Astrocyte (in vitro differentiated cells and primary cell): ENCODE data around the gene PKP3. TPM values are rescaled to one million over a fixed set of nuclear protein-coding genes. Genes with fewer than 3 reads are reported as not detected.

Experiments
- DNase-seq: peaks from one replicate; pipeline ENCODE4 v3.0.0-alpha.2; 2010; ENCODE audit warnings: low read depth
- FAIRE-seq: peaks from 2 replicates; lab custom pipeline; 2011; peaks lifted over from hg19 to GRCh38; lab: Jason Lieb, UNC
- H2AFZ ChIP-seq: 2 replicates; pipeline ENCODE4 v1.6.0; 2012; ENCODE audit warnings: low read depth, low read length, inconsistent platforms
- H3K27ac ChIP-seq: 2 replicates; pipeline ENCODE4 v1.5.1; 2011; ENCODE audit warnings: low read depth, low read length, inconsistent platforms
- H3K27me3 ChIP-seq: 2 replicates; pipeline ENCODE4 v1.6.0; 2011; ENCODE audit warnings: low read length, inconsistent platforms; ENCODE audit not compliant: insufficient read depth
- H3K36me3 ChIP-seq: 2 replicates; pipeline ENCODE4 v1.5.1; 2011; ENCODE audit warnings: low read length, inconsistent platforms; ENCODE audit not compliant: insufficient read depth
- H3K4me1 ChIP-seq: 2 replicates; pipeline ENCODE4 v1.5.1; 2011; ENCODE audit warnings: low read length, inconsistent platforms; ENCODE audit not compliant: insufficient read depth
- H3K4me2 ChIP-seq: 2 replicates; pipeline ENCODE4 v1.6.0; 2012; ENCODE audit warnings: low read length, inconsistent platforms
- H3K4me3 ChIP-seq: 2 replicates; pipeline ENCODE4 v1.5.1; 2011; ENCODE audit warnings: low read depth, mild to moderate bottlenecking, low read length, inconsistent platforms; ENCODE audit not compliant: insufficient read depth
- H3K79me2 ChIP-seq: 2 replicates; pipeline ENCODE4 v1.6.0; 2012; ENCODE audit warnings: mild to moderate bottlenecking, low read length, inconsistent platforms; ENCODE audit not compliant: insufficient read depth
- H3K9ac ChIP-seq: 2 replicates; pipeline ENCODE4 v1.6.0; 2012; ENCODE audit warnings: mild to moderate bottlenecking, low read length, inconsistent platforms
- H3K9me3 ChIP-seq: 2 replicates; pipeline ENCODE4 v1.5.1; 2012; ENCODE audit warnings: low read depth, mild to moderate bottlenecking, low read length, inconsistent platforms; ENCODE audit not compliant: insufficient read depth
- H4K20me1 ChIP-seq: 2 replicates; pipeline ENCODE4 v1.6.0; 2012; ENCODE audit warnings: low read length, inconsistent platforms; ENCODE audit not compliant: insufficient read depth
- H3K27ac Mint-ChIP-seq: one replicate; pipeline ENCODE4 v1.8.0; 2021; ENCODE audit warnings: mild to moderate bottlenecking, mixed read lengths; ENCODE audit not compliant: unreplicated experiment
- H3K27me3 Mint-ChIP-seq: one replicate; pipeline ENCODE4 v1.8.0; 2021; ENCODE audit warnings: low read depth, mixed read lengths; ENCODE audit not compliant: unreplicated experiment
- H3K36me3 Mint-ChIP-seq: one replicate; pipeline ENCODE4 v1.8.0; 2021; ENCODE audit warnings: low read depth, mixed read lengths; ENCODE audit not compliant: unreplicated experiment
- H3K4me1 Mint-ChIP-seq: one replicate; pipeline ENCODE4 v1.8.0; 2021; ENCODE audit warnings: low read depth, mixed read lengths; ENCODE audit not compliant: unreplicated experiment
- H3K4me3 Mint-ChIP-seq: one replicate; pipeline ENCODE4 v1.8.0; 2021; ENCODE audit warnings: mild to moderate bottlenecking, moderate library complexity, mixed read lengths; ENCODE audit not compliant: unreplicated experiment
- H3K9me3 Mint-ChIP-seq: one replicate; pipeline ENCODE4 v1.8.0; 2021; ENCODE audit warnings: mild to moderate bottlenecking, mixed read lengths; ENCODE audit not compliant: unreplicated experiment
- EZH2 ChIP-seq: IDR thresholded peaks from 2 replicates; pipeline ENCODE4 v1.6.1; 2012; ENCODE audit warnings: mild to moderate bottlenecking, low read length, inconsistent platforms; ENCODE audit not compliant: insufficient read depth
- total RNA-seq: library from RNA; stranded (reverse); gene quantifications from 2 replicates; pipeline ENCODE4 v1.2.1, GENCODE V29; 2021
- TF ChIP-seq, protein P1 (sequence below): IDR thresholded peaks from 2 replicates; pipeline ENCODE4 v1.5.1; 2011; ENCODE audit warnings: low read depth, mild to moderate bottlenecking, inconsistent platforms, low read length, moderate library complexity; ENCODE audit not compliant: insufficient read depth

The PKP3 gene
- total RNA-seq, 1 donor from 2014 or later, result 2.1 TPM

DNA sequence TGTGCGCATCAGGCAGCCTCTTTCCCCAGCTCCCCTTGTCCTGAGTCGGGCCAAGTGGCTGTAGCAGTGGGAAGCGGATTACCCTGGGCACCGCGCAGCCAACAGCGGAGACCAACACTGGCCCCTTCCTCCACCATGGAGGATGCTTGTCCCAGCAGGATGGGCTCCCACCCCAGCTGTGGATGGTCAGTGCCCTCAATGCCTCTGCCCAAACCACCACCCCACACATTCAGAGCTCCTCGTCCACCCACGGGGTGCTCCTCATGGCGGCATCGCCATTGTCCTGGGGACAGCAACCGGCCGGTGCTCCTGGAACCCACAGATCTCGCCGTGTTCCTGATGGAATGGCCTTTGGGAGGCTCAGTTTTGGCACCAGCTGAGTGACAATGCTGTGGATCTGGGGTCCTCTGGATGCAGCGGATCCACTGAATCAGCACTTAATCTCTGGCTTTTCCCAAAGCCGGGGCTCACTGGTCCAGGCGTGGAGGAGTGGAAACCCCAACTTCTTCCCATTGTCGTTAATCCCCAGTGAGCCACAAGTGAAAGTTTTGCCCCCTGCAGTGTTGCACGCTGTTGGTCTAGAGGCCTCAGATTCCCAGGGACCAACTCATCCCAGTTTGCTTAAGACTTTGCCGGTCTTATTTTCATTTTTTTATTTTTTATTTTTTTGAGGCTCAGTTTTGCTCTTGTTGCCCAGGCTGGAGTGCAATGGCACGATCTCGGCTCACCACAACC lies 28.9 kb upstream of the PKP3 start:
- FAIRE-seq (no peak), DNase-seq (no peak)
- TF ChIP-seq, protein P1, sequence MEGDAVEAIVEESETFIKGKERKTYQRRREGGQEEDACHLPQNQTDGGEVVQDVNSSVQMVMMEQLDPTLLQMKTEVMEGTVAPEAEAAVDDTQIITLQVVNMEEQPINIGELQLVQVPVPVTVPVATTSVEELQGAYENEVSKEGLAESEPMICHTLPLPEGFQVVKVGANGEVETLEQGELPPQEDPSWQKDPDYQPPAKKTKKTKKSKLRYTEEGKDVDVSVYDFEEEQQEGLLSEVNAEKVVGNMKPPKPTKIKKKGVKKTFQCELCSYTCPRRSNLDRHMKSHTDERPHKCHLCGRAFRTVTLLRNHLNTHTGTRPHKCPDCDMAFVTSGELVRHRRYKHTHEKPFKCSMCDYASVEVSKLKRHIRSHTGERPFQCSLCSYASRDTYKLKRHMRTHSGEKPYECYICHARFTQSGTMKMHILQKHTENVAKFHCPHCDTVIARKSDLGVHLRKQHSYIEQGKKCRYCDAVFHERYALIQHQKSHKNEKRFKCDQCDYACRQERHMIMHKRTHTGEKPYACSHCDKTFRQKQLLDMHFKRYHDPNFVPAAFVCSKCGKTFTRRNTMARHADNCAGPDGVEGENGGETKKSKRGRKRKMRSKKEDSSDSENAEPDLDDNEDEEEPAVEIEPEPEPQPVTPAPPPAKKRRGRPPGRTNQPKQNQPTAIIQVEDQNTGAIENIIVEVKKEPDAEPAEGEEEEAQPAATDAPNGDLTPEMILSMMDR, result no peak
- TF ChIP-seq EZH2, result no peak
- Mint-ChIP-seq H3K36me3 (peaks cover 2% of the 10 kb centered on the region), H3K9me3 (peaks cover 4% of the 10 kb centered on the region), H3K4me1 (no peaks in the 10 kb centered on the region), H3K4me3 (no peak overlapping the region), H3K27ac (no peak overlapping the region), H3K27me3 (peaks cover 13% of the 10 kb centered on the region)
- H4K20me1 ChIP-seq, result peaks cover under 1% of the 10 kb centered on the region
- peaks cover 4% of the 10 kb centered on the region for H3K9me3 ChIP-seq
- H3K79me2 ChIP-seq, result no peaks in the 10 kb centered on the region
- no peaks in the 10 kb centered on the region for H3K4me1 ChIP-seq
- H3K4me2 ChIP-seq, result no peak overlapping the region
- H3K4me3 ChIP-seq, result no peak overlapping the region
- no peaks in the 10 kb centered on the region for H3K36me3 ChIP-seq
- H2AFZ ChIP-seq, result no peak overlapping the region
- no peak overlapping the region for H3K27ac ChIP-seq
- no peak overlapping the region for H3K9ac ChIP-seq
- H3K27me3 ChIP-seq, result peaks cover 18% of the 10 kb centered on the region

DNA sequence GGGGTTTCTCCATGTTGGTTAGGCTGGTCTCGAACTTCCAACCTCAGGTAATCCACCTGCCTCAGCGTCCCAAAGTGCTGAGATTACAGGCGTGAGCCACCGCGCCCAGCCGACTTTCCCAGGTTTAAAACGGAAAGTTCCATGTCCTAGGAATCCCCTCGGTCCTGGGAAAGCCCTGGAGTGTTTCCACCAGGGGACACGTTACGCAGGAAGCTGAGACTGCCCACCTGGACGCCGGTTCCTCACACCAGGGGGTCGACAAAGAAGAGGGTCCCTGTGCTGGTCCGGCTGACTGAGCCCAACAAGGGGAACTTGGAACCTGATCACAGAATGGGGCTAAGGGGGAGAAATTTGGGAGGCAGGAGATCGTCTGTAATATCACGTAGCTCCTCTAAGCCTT lies 28.2 kb upstream of the PKP3 start:
- Mint-ChIP-seq H3K9me3 (peaks cover 4% of the 10 kb centered on the region), H3K4me1 (no peaks in the 10 kb centered on the region), H3K27me3 (peaks cover 13% of the 10 kb centered on the region), H3K4me3 (peak overlapping the region; percentile 45), H3K27ac (no peak overlapping the region), H3K36me3 (no peaks in the 10 kb centered on the region)
- no peak overlapping the region for H3K4me3 ChIP-seq
- H2AFZ ChIP-seq, result no peak overlapping the region
- H3K36me3 ChIP-seq, result no peaks in the 10 kb centered on the region
- FAIRE-seq, result no peak
- no peaks in the 10 kb centered on the region for H3K4me1 ChIP-seq
- H3K4me2 ChIP-seq, result no peak overlapping the region
- no peaks in the 10 kb centered on the region for H3K79me2 ChIP-seq
- H3K9ac ChIP-seq, result no peak overlapping the region
- TF ChIP-seq, protein P1, result no peak
- no peak for TF ChIP-seq EZH2
- peaks cover 8% of the 10 kb centered on the region for H4K20me1 ChIP-seq
- DNase-seq, result no peak
- peaks cover 18% of the 10 kb centered on the region for H3K27me3 ChIP-seq
- peaks cover 3% of the 10 kb centered on the region for H3K9me3 ChIP-seq
- H3K27ac ChIP-seq, result no peak overlapping the region

DNA sequence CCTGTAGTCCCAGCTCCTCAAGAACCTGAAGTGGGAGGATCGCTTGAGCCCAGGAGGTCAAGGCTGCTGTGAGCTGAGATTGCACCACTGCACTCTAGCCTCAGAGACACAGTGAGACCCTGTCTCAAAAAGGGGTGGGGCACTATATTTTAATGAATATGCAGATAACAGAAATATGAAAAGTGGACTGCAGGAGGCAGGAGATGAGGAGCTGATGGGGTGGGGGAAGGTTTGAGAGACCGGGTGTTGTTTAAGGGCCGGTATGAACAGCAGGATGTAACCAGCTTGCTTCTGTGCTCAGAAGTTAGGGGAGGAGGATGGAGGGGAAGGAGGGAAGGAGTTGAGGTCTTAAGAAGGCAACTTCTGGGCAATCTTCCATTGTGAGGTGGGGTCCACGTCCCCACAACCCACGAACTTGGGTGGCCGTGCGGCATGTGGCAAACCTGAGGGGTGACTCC lies 26.0 kb upstream of the PKP3 start:
- H3K4me3 ChIP-seq, result no peak overlapping the region
- H3K9me3 ChIP-seq, result no peaks in the 10 kb centered on the region
- Mint-ChIP-seq H3K27me3 (peaks cover 13% of the 10 kb centered on the region), H3K4me3 (peak overlapping the region; percentile 46), H3K27ac (peak overlapping the region; percentile 10), H3K9me3 (peaks cover 4% of the 10 kb centered on the region), H3K4me1 (peaks cover 2% of the 10 kb centered on the region), H3K36me3 (no peaks in the 10 kb centered on the region)
- H3K9ac ChIP-seq, result no peak overlapping the region
- H4K20me1 ChIP-seq, result peaks cover 23% of the 10 kb centered on the region
- H2AFZ ChIP-seq, result no peak overlapping the region
- no peak for DNase-seq
- TF ChIP-seq EZH2, result no peak
- TF ChIP-seq, protein P1, result no peak
- no peak for FAIRE-seq
- H3K27ac ChIP-seq, result no peak overlapping the region
- H3K4me1 ChIP-seq, result no peaks in the 10 kb centered on the region
- peaks cover 20% of the 10 kb centered on the region for H3K27me3 ChIP-seq
- H3K36me3 ChIP-seq, result no peaks in the 10 kb centered on the region
- H3K4me2 ChIP-seq, result peak overlapping the region; percentile 70
- H3K79me2 ChIP-seq, result no peaks in the 10 kb centered on the region
